Measurements from ENCODE around the gene ZNF358.

The ZNF358 gene

DNA sequence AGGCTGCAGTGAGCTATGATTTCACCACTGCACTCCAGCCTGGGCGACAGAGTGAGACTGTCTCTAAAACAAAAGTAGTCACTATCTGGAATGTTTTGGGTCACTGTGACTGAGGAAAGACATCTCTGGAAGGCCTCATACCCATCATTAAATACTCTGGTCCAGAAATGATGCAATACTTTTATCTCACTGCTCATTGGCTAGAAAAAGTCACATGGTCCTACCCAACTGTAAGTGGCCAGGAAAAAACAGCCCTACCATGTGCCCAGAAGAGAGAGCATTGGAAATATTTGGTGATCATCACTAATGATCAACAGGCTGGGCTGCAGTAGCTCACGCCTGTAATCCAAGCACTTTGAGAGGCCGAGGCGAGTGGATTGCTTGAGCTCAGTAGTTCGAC is 49.4 kb downstream of the ZNF358 start:
- H3K4me3 ChIP-seq (ENCODE audit: low read depth, low read length), result no peak overlapping the region
- no peaks in the 10 kb centered on the region for H3K4me1 ChIP-seq (ENCODE audit: control insufficient read depth, insufficient read depth, low read length, unreplicated experiment)
- no peak overlapping the region for H2AFZ ChIP-seq (ENCODE audit: low read length, unreplicated experiment)
- H3K79me2 ChIP-seq (ENCODE audit: control insufficient read depth, insufficient read depth, low read length, unreplicated experiment), result no peaks in the 10 kb centered on the region
- H3K27ac ChIP-seq (ENCODE audit: low read depth, low read length), result no peak overlapping the region
- no peaks in the 10 kb centered on the region for H3K36me3 ChIP-seq (ENCODE audit: insufficient read depth, low read length)
- no peaks in the 10 kb centered on the region for H3K27me3 ChIP-seq (ENCODE audit: insufficient read depth, low read length)
